A673 (cell line): ENCODE measurements around the gene POLDIP3.

ENCODE experiments used
- EZH2 ChIP-seq: fragments of 200-600 bp; sonication (generic); IDR thresholded peaks from 2 replicates; pipeline ENCODE4 v1.6.1; 2017; ENCODE audit warnings: borderline replicate concordance, low read depth, mild to moderate bottlenecking, mixed read lengths, antibody characterized with exemption, low read length; ENCODE audit not compliant: poor library complexity, severe bottlenecking
- TF ChIP-seq, protein P1 (sequence below): fragments of 300-800, 200-600 bp; sonication (generic); conservative IDR thresholded peaks from 2 replicates; pipeline ENCODE4 v1.5.1; 2017; ENCODE audit warnings: low read depth, mild to moderate bottlenecking, antibody characterized with exemption, low read length, moderate library complexity, mixed read lengths

DNA sequence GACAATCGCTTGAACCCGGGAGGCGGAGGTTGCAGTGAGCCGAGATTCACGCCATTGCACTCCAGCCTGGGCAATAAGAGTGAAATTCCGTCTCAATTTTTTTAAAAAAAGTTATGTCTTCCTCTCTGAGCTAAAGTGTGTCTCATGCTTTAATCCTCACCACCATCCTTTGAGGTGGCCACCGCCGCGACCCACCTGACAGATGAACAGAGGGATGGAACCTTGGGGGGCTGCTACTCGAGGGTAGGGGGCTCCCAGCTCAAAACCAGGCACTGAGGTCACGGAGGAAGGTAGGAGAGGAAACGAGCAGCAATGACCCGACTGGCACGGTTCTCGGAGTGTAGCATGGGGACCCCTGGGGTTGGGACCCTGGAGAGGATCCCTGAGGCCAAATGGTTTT, 10.7 kb upstream of the POLDIP3 start:
- TF ChIP-seq, protein P1, sequence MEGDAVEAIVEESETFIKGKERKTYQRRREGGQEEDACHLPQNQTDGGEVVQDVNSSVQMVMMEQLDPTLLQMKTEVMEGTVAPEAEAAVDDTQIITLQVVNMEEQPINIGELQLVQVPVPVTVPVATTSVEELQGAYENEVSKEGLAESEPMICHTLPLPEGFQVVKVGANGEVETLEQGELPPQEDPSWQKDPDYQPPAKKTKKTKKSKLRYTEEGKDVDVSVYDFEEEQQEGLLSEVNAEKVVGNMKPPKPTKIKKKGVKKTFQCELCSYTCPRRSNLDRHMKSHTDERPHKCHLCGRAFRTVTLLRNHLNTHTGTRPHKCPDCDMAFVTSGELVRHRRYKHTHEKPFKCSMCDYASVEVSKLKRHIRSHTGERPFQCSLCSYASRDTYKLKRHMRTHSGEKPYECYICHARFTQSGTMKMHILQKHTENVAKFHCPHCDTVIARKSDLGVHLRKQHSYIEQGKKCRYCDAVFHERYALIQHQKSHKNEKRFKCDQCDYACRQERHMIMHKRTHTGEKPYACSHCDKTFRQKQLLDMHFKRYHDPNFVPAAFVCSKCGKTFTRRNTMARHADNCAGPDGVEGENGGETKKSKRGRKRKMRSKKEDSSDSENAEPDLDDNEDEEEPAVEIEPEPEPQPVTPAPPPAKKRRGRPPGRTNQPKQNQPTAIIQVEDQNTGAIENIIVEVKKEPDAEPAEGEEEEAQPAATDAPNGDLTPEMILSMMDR: no peak
- no peak for TF ChIP-seq EZH2
